ENCODE results near the gene TERB2. TPM values are rescaled to one million over a fixed set of nuclear protein-coding genes. Genes with fewer than 3 reads are reported as not detected.
"Not testable (repeated sequence)": the region's sequence is repeated elsewhere in the genome, so short reads cannot be mapped to it uniquely, and the experiment has no call there.

Gene TERB2
- total RNA-seq, 1 experiment from 2014 or later = not detected

GRCh38 chr15:44984144-44984543 is 27.7 kb downstream of the TERB2 start:
- H4K5ac ChIP-seq (ENCODE audit: insufficient read length, low read depth, low read length); H3K4ac ChIP-seq (ENCODE audit: low read depth, low read length); H3K79me2 ChIP-seq (ENCODE audit: insufficient read depth, low read length); H3K23ac ChIP-seq (ENCODE audit: insufficient read length, low read depth, low read length); H3K56ac ChIP-seq (ENCODE audit: insufficient read length, low read depth, low read length); H4K91ac ChIP-seq (ENCODE audit: insufficient read length, low read depth, low read length); H3K9ac ChIP-seq (ENCODE audit: extremely low read depth, insufficient read length, low read length); H2AFZ ChIP-seq (ENCODE audit: low read length); H2BK5ac ChIP-seq (ENCODE audit: insufficient read length, low read length); H3K4me3 Mint-ChIP-seq; H2BK12ac ChIP-seq (ENCODE audit: insufficient read length, low read depth, low read length); H3K14ac ChIP-seq (ENCODE audit: insufficient read depth, low read length); H3K79me1 ChIP-seq (ENCODE audit: insufficient read depth, low read depth, low read length, poor library complexity, severe bottlenecking); H3K23me2 ChIP-seq (ENCODE audit: insufficient read length, low read depth, low read length, poor library complexity, severe bottlenecking); H2BK120ac ChIP-seq (ENCODE audit: low read depth, low read length, poor library complexity, severe bottlenecking); DNase-seq; H3K27ac ChIP-seq (ENCODE audit: insufficient read length, low read depth, low read length); H3K18ac ChIP-seq (ENCODE audit: insufficient read length, low read depth, low read length); H3K9me3 ChIP-seq (ENCODE audit: control insufficient read depth, low read depth, low read length); H2BK20ac ChIP-seq (ENCODE audit: low read depth, low read length, poor library complexity, severe bottlenecking); H4K8ac ChIP-seq (replicated peaks; ENCODE audit: insufficient read length, low read depth, low read length); H3K9me3 Mint-ChIP-seq; H3K4me2 ChIP-seq (ENCODE audit: insufficient read depth, insufficient read length, low read length); H2AK5ac ChIP-seq (ENCODE audit: insufficient read length, low read length); H3K4me1 Mint-ChIP-seq; H3K36me3 Mint-ChIP-seq (ENCODE audit: insufficient read depth in 1 of 3, low read depth in 3 of 3); H2BK15ac ChIP-seq (ENCODE audit: low read depth, low read length); H3K27me3 Mint-ChIP-seq (ENCODE audit: low read depth); H4K20me1 ChIP-seq (ENCODE audit: control insufficient read depth, insufficient read depth, insufficient read length); H3T11ph ChIP-seq (ENCODE audit: low read length); H3K27ac Mint-ChIP-seq; H3K27me3 ChIP-seq (ENCODE audit: insufficient read depth, low read length); H3K4me1 ChIP-seq (ENCODE audit: insufficient read depth, low read length): not testable (repeated sequence)
- no CpG with 5 or more reads among the region's 1 CpG for WGBS (ENCODE audit: extremely low coverage, insufficient read length, low lambda C conversion rate)

GRCh38 chr15:44986346-44987055 is 30.0 kb downstream of the TERB2 start:
- not testable (repeated sequence) for H3K4me3 Mint-ChIP-seq; H3K23me2 ChIP-seq (ENCODE audit: insufficient read length, low read depth, low read length, poor library complexity, severe bottlenecking); H3K4me2 ChIP-seq (ENCODE audit: insufficient read depth, insufficient read length, low read length); H2AFZ ChIP-seq (ENCODE audit: low read length); H3K36me3 Mint-ChIP-seq (ENCODE audit: insufficient read depth in 1 of 3, low read depth in 3 of 3); H3K14ac ChIP-seq (ENCODE audit: insufficient read depth, low read length); H3K9me3 ChIP-seq (ENCODE audit: control insufficient read depth, low read depth, low read length); H3K79me1 ChIP-seq (ENCODE audit: insufficient read depth, low read depth, low read length, poor library complexity, severe bottlenecking); H3T11ph ChIP-seq (ENCODE audit: low read length); H3K56ac ChIP-seq (ENCODE audit: insufficient read length, low read depth, low read length); H3K9ac ChIP-seq (ENCODE audit: extremely low read depth, insufficient read length, low read length); H4K91ac ChIP-seq (ENCODE audit: insufficient read length, low read depth, low read length); H2BK15ac ChIP-seq (ENCODE audit: low read depth, low read length); H4K20me1 ChIP-seq (ENCODE audit: control insufficient read depth, insufficient read depth, insufficient read length); H3K4me1 Mint-ChIP-seq; H3K18ac ChIP-seq (ENCODE audit: insufficient read length, low read depth, low read length); H3K27me3 Mint-ChIP-seq (ENCODE audit: low read depth); H3K27ac ChIP-seq (ENCODE audit: insufficient read length, low read depth, low read length); H2BK5ac ChIP-seq (ENCODE audit: insufficient read length, low read length); H4K8ac ChIP-seq (replicated peaks; ENCODE audit: insufficient read length, low read depth, low read length); H3K4ac ChIP-seq (ENCODE audit: low read depth, low read length); DNase-seq; H3K9me3 Mint-ChIP-seq; H2BK120ac ChIP-seq (ENCODE audit: low read depth, low read length, poor library complexity, severe bottlenecking); H3K27ac Mint-ChIP-seq; H2BK20ac ChIP-seq (ENCODE audit: low read depth, low read length, poor library complexity, severe bottlenecking); H2BK12ac ChIP-seq (ENCODE audit: insufficient read length, low read depth, low read length); H3K23ac ChIP-seq (ENCODE audit: insufficient read length, low read depth, low read length); H3K4me1 ChIP-seq (ENCODE audit: insufficient read depth, low read length); H4K5ac ChIP-seq (ENCODE audit: insufficient read length, low read depth, low read length); H3K79me2 ChIP-seq (ENCODE audit: insufficient read depth, low read length); H2AK5ac ChIP-seq (ENCODE audit: insufficient read length, low read length); H3K27me3 ChIP-seq (ENCODE audit: insufficient read depth, low read length)
- no CpG with 5 or more reads among the region's 4 CpGs for WGBS (ENCODE audit: extremely low coverage, insufficient read length, low lambda C conversion rate)

All from H9 (cell line).